ENCODE results near the gene MCF2L.
"Not testable (repeated sequence)": the region's sequence is repeated elsewhere in the genome, so short reads cannot be mapped to it uniquely, and the experiment has no call there.

DNA sequence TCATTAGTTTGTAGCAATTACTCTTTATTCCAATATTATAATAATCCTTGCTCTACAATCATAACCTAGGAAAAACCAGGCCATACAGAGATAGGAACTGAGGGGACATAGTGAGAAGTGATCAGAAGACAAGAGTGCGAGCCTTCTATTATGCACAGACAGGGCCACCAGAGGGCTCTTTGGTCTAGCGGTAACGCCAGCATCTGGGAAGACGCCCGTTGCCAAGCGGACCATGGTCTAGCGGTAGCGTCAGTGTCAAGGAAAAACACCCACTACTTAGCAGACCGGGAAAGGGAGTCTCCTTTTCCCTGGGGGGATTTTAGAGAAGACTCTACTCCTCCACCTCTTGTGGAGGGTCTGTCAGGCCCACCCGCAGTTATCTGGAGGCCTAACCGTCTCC lies 27.2 kb upstream of the MCF2L start:
- TF ChIP-seq, protein P1, sequence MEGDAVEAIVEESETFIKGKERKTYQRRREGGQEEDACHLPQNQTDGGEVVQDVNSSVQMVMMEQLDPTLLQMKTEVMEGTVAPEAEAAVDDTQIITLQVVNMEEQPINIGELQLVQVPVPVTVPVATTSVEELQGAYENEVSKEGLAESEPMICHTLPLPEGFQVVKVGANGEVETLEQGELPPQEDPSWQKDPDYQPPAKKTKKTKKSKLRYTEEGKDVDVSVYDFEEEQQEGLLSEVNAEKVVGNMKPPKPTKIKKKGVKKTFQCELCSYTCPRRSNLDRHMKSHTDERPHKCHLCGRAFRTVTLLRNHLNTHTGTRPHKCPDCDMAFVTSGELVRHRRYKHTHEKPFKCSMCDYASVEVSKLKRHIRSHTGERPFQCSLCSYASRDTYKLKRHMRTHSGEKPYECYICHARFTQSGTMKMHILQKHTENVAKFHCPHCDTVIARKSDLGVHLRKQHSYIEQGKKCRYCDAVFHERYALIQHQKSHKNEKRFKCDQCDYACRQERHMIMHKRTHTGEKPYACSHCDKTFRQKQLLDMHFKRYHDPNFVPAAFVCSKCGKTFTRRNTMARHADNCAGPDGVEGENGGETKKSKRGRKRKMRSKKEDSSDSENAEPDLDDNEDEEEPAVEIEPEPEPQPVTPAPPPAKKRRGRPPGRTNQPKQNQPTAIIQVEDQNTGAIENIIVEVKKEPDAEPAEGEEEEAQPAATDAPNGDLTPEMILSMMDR (IDR thresholded peaks at IDR 0.05): not testable (repeated sequence)
- not testable (repeated sequence) for TF ChIP-seq POLR2A (IDR thresholded peaks at IDR 0.05)

All from body of pancreas (tissue), 4 donors.